HEK293T (cell line): ENCODE results near the gene RSL1D1.

Experiments
- CTCF ChIA-PET: fragments of 350-600 bp; formaldehyde crosslinking; extraction: SDS; loops from one replicate; lab custom pipeline; 2021; ENCODE audit warnings: antibody characterized with exemption, inconsistent platforms; lab: Yijun Ruan, JAX
- POLR2A ChIA-PET: fragments of 350-600 bp; formaldehyde crosslinking; extraction: SDS; loops from one replicate; lab custom pipeline; 2020; ENCODE audit warnings: antibody characterized with exemption, inconsistent platforms; lab: Yijun Ruan, JAX
- DNase-seq: peaks from one replicate; pipeline ENCODE4 v3.0.0; 2012; ENCODE audit warnings: mixed read lengths; ENCODE audit errors: extremely low spot score
- ARNT ChIP-seq: fragments of 450-650 bp; IDR thresholded peaks from 2 replicates; pipeline ENCODE4 v1.6.1; 2017; ENCODE audit warnings: mild to moderate bottlenecking
- BHLHE40 ChIP-seq: fragments of 450-650 bp; IDR thresholded peaks from 2 replicates; pipeline ENCODE4 v1.6.1; 2016; ENCODE audit warnings: mild to moderate bottlenecking, moderate library complexity, borderline replicate concordance
- CTBP1 ChIP-seq: fragments of 450-650 bp; IDR thresholded peaks from 2 replicates; pipeline ENCODE4 v1.6.1; 2016; ENCODE audit warnings: borderline replicate concordance
- ELF4 ChIP-seq: fragments of 450-650 bp; IDR thresholded peaks from 2 replicates; pipeline ENCODE4 v1.6.1; 2017; ENCODE audit warnings: antibody characterized with exemption
- FOXA1 ChIP-seq: fragments of 450-650 bp; IDR thresholded peaks from 2 replicates; pipeline ENCODE4 v1.6.1; 2016; ENCODE audit warnings: mild to moderate bottlenecking
- FOXK2 ChIP-seq: fragments of 450-650 bp; IDR thresholded peaks from 2 replicates; pipeline ENCODE4 v1.6.1; 2016; ENCODE audit warnings: mild to moderate bottlenecking
- FOXM1 ChIP-seq: fragments of 450-650 bp; IDR thresholded peaks from 2 replicates; pipeline ENCODE4 v1.6.1; 2017; ENCODE audit warnings: mild to moderate bottlenecking, borderline replicate concordance
- HDGF ChIP-seq: fragments of 450-650 bp; IDR thresholded peaks from 2 replicates; pipeline ENCODE4 v1.6.1; 2017; ENCODE audit warnings: antibody characterized with exemption, borderline replicate concordance
- L3MBTL2 ChIP-seq: fragments of 450-650 bp; conservative IDR thresholded peaks from 2 replicates; pipeline ENCODE4 v1.6.1; 2016; ENCODE audit warnings: mild to moderate bottlenecking
- LEF1 ChIP-seq: fragments of 450-650 bp; IDR thresholded peaks from 2 replicates; pipeline ENCODE4 v1.6.1; 2017; ENCODE audit warnings: mild to moderate bottlenecking, borderline replicate concordance
- NFRKB ChIP-seq: fragments of 450-650 bp; IDR thresholded peaks from 2 replicates; pipeline ENCODE4 v1.6.1; 2016; ENCODE audit warnings: mild to moderate bottlenecking, moderate library complexity
- SP1 ChIP-seq: fragments of 450-650 bp; IDR thresholded peaks from 2 replicates; pipeline ENCODE4 v1.6.1; 2017
- SUZ12 ChIP-seq: fragments of 450-650 bp; IDR thresholded peaks from 2 replicates; pipeline ENCODE4 v1.6.1; 2016; ENCODE audit warnings: mild to moderate bottlenecking
- TARDBP ChIP-seq: fragments of 450-650 bp; IDR thresholded peaks from 2 replicates; pipeline ENCODE4 v1.6.1; 2016
- ZNF384 ChIP-seq: fragments of 450-650 bp; IDR thresholded peaks from 2 replicates; pipeline ENCODE4 v1.6.1; 2016
- TF ChIP-seq, protein P1 (sequence below): fragments of 450-650 bp; IDR thresholded peaks from 2 replicates; pipeline ENCODE4 v1.6.1; 2016

Gene RSL1D1

DNA sequence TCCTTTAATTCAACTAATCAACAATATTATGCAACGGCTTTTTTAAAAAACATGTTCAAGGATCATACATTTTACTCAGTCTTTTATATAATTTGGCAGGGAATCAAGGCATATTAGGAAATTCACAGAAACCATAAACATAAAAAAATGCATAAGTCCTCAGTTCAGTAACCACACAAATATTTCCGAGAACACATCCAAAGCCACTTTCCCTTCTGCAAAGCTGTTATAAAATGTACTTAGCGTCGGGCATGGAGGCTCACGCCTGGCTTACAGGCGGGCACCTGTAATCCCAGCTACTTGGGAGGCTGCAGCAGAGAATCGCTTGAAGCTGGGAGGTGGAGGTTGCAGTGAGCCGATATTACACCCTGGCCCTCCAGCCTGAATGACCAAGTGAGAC is 44.6 kb downstream of the RSL1D1 start:
- ChIA-PET POLR2A (no interaction called here), CTCF (no interaction called here)
- DNase-seq, result no peak
- TF ChIP-seq FOXA1 (no peak), CTBP1 (no peak), BHLHE40 (no peak), L3MBTL2 (no peak), SP1 (no peak), TARDBP (no peak), FOXK2 (no peak), ZNF384 (no peak), FOXM1 (no peak), ELF4 (no peak), ARNT (no peak), HDGF (no peak), SUZ12 (no peak), LEF1 (no peak), NFRKB (no peak)
- TF ChIP-seq, protein P1, sequence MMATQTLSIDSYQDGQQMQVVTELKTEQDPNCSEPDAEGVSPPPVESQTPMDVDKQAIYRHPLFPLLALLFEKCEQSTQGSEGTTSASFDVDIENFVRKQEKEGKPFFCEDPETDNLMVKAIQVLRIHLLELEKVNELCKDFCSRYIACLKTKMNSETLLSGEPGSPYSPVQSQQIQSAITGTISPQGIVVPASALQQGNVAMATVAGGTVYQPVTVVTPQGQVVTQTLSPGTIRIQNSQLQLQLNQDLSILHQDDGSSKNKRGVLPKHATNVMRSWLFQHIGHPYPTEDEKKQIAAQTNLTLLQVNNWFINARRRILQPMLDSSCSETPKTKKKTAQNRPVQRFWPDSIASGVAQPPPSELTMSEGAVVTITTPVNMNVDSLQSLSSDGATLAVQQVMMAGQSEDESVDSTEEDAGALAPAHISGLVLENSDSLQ, result no peak

DNA sequence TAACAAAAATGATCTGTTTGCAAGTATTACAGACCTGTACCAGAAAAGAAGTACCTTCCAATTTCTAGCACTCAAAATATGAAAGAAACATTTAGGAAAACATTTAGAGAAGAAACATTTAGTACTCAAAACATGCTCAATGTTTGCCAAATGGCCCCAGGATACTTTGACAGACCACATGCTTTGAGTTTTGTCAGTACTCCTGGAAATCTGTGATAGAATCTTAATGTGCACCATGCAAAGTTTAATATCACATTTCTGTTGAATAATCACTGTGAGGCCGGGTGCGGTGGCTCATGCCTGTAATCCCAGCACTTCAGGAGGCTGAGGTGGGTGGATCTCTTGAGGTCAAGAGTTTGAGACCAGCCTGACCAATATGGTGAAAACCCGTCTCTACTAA is 45.8 kb downstream of the RSL1D1 start:
- no peak for DNase-seq
- CTCF ChIA-PET, result no interaction called here
- POLR2A ChIA-PET, result no interaction called here
- TF ChIP-seq L3MBTL2 (no peak), TARDBP (no peak), BHLHE40 (no peak), ARNT (no peak), ELF4 (no peak), FOXK2 (no peak), SP1 (no peak), ZNF384 (no peak), FOXA1 (no peak), NFRKB (no peak), LEF1 (no peak), FOXM1 (no peak), HDGF (no peak), CTBP1 (no peak), SUZ12 (no peak)
- TF ChIP-seq, protein P1, result no peak

DNA sequence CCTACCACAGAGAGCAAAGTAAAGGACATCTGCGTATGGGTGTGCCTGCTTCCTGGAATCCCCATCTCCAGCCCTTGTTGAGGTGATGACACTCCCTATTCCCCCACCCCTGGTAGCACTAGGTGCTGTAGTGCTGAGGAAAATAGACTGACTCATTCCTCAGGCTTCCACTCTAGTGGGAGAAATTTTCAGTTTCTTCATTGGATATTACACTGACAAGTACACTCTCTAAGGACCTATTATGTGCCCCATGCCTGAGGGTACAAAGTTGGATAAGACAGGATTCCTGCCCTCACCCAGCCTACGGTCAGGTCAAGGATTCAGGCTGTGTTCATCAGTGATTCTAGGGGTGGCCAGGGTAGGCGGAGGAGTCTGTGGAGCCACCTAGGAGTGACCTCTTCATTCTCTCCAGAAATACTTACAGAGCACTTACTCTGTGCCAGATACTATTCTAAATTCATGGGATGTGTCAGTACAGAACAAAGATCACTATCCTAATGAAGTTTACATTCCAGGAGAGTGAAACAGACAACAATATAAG is 49.8 kb downstream of the RSL1D1 start:
- ChIA-PET POLR2A (no interaction called here), CTCF (no interaction called here)
- DNase-seq, result no peak
- TF ChIP-seq TARDBP, result no peak
- TF ChIP-seq CTBP1, result no peak
- no peak for TF ChIP-seq SP1
- no peak for TF ChIP-seq BHLHE40
- TF ChIP-seq ELF4, result no peak
- TF ChIP-seq ARNT, result no peak
- TF ChIP-seq FOXM1, result no peak
- TF ChIP-seq ZNF384, result no peak
- no peak for TF ChIP-seq SUZ12

DNA sequence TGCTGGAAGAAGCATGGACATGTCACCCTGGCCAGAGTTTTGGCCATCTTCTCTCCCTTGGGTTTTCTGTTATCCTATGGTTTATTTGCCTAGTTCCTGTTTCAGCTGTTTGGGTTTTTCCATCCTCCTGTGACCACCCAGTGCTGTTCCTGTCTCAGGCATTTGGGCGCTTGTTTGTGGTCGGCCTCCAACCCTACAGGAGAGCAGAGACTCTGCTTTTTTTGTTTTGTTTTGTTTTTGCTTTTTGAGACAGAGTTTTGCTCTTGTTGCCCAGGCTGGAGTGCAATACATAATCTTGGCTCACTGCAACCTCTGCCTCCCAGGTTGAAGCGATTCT is 51.0 kb downstream of the RSL1D1 start:
- no peak for DNase-seq
- POLR2A ChIA-PET, result no interaction called here
- TF ChIP-seq TARDBP, result no peak
- TF ChIP-seq ZNF384, result no peak
- TF ChIP-seq L3MBTL2, result no peak
- TF ChIP-seq ARNT, result no peak
- no peak for TF ChIP-seq ELF4
- no peak for TF ChIP-seq LEF1
- TF ChIP-seq SP1, result no peak
- TF ChIP-seq FOXA1, result no peak
- no peak for TF ChIP-seq HDGF
- TF ChIP-seq CTBP1, result no peak
- TF ChIP-seq, protein P1, result no peak
- CTCF ChIA-PET, result no interaction called here

DNA sequence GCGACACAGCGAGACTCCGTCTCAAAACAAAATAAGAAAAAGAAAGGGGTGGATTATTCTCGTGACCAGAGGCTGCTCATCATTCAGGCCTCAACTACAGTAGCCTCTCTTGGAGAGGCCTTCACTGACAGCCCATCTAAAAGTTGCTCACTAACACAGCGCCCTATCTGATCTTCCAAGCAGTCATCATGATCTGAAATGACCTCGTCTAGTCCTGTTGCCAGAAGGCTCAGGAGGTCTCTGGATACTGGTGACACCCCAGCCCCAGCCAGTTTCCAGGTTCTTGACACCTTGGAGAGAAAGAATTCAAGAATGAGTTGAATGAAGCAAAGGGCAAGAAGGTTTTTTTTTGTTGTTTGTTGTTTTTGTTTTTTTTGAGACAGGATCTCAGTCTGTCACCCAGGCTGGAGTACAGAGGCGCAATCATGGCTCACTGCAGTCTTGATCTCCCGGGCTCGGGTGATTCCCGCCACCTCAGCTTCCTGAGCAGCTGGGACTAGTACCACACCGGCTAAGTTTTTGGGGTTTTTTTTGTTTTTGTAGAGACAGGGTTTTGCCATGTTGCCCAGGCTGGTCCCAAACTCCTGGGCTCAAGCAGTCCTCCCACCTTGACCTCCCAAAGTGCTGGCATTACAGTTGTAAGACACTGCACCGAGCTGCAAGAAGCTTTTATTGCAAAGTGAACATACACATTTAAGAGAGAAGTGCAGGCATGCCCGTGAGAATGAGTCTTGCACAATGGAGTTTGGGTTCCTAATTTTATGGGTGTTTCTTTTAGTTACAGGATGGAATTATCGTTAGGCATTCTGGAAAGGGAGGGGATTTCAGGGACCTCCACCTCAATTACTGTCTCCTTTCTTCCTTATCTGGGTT is 51.6 kb downstream of the RSL1D1 start:
- ChIA-PET POLR2A (interaction anchor here (2.9 kb wide), 1 partner anchor 41 kb away, joined by 8 read pairs; no protein-coding TSS in a partner anchor), CTCF (no interaction called here)
- no peak for TF ChIP-seq HDGF
- TF ChIP-seq ELF4, result no peak
- no peak for TF ChIP-seq FOXA1
- TF ChIP-seq SP1, result no peak
- TF ChIP-seq LEF1, result no peak
- TF ChIP-seq FOXK2, result no peak
- TF ChIP-seq L3MBTL2, result no peak
- DNase-seq, result no peak

DNA sequence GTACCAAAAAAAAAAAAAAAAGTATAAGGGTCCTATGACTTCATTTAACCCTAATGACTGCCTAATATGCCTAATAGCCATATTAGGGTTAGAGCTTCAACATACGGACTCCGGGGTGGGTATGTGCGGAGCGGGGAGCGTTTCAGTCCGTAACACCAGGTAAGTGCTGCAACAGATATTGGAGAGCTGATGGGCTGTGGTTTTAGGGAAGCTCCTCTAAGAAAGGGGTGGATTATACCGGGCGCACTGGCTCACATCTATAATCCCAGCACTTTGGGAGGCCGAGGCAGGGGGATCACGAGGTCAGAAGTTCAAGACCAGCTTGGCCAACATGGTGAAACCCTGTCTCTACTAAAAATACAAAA is 52.3 kb downstream of the RSL1D1 start:
- ChIA-PET POLR2A (interaction anchor here (1.2 to 3.6 kb wide), 5 partner anchors 11 to 56 kb away, joined by 3 to 24 read pairs (median 6); partner anchors contain the start of gene TXNDC11), CTCF (interaction anchor here (0.7 to 0.9 kb wide), 3 partner anchors 14 to 420 kb away, joined by 3 to 8 read pairs (median 4); no protein-coding TSS in a partner anchor)
- no peak for DNase-seq
- no peak for TF ChIP-seq BHLHE40
- no peak for TF ChIP-seq ELF4
- no peak for TF ChIP-seq CTBP1
